Gastroesophageal sphincter (tissue), 4 donors: Measurements from ENCODE around the gene BACH2. TPM values are rescaled to one million over a fixed set of nuclear protein-coding genes. Genes with fewer than 3 reads are reported as not detected.
A peak's percentile ranks its signal among the peaks of the same experiment; 100 is the strongest.

Experiments used
- ATAC-seq: fragments of 150-250 bp; one replicate; pipeline ENCODE4 v1.9.1; 2016; ENCODE audit warnings: mild to moderate bottlenecking, moderate library complexity
- H3K27ac ChIP-seq, 4 donors: fragments of 200-600 bp; sonication (generic) in 3 of 4; 1 replicate in 3 of 4; 2 replicates in 1 of 4; pipeline ENCODE4 v1.5.1; 2016 to 2019
- H3K27me3 ChIP-seq: fragments of 200-600 bp; sonication (generic); one replicate; pipeline ENCODE4 v1.5.1; 2019
- H3K36me3 ChIP-seq, 2 donors: fragments of 200-600 bp; sonication (generic); one replicate each; pipeline ENCODE4 v1.5.1; 2019; ENCODE audit warnings: control low read depth in 1 of 2
- H3K4me1 ChIP-seq, 3 donors: fragments of 200-600 bp; sonication (generic); 1 replicate in 2 of 3; 2 replicates in 1 of 3; pipeline ENCODE4 v1.5.1; 2016 to 2019; ENCODE audit warnings: control low read depth in 2 of 3
- H3K4me3 ChIP-seq, 2 donors: fragments of 200-600 bp; sonication (generic); one replicate each; pipeline ENCODE4 v1.5.1; 2019; ENCODE audit warnings: mild to moderate bottlenecking in 1 of 2, moderate library complexity in 1 of 2
- H3K9me3 ChIP-seq, 3 donors: fragments of 200-600 bp; sonication (generic); one replicate each; pipeline ENCODE4 v1.5.1; 2017 to 2019; ENCODE audit warnings: control low read depth in 2 of 3
- EP300 ChIP-seq: sonication (generic); formaldehyde crosslinking; IDR thresholded peaks from one replicate; pipeline ENCODE4 v1.6.1; 2017; ENCODE audit warnings: antibody characterized with exemption, mild to moderate bottlenecking
- POLR2A ChIP-seq, 2 donors: fragments of 450-650 bp; IDR thresholded peaks; one replicate each; pipeline ENCODE4 v1.6.1; 2017; ENCODE audit warnings: antibody characterized with exemption in 2 of 2, mild to moderate bottlenecking in 2 of 2, moderate library complexity in 1 of 2
- POLR2AphosphoS5 ChIP-seq: sonication (generic); formaldehyde crosslinking; IDR thresholded peaks from one replicate; pipeline ENCODE4 v1.6.1; 2017; ENCODE audit warnings: antibody characterized with exemption
- WGBS, 2 donors: methylation state at CpG; one replicate each; pipeline ENCODE4 v1.1.5; 2018; ENCODE audit warnings: low coverage in 1 of 2; 5-methylcytosine and 5-hydroxymethylcytosine counted together
- total RNA-seq, 4 donors: library from RNA; depleted of rRNA; stranded (reverse); fragments of >200 nt; gene quantifications; one replicate each; pipeline ENCODE4 v1.1.0, GENCODE V29; 2016
- TF ChIP-seq, protein P1 (sequence below), 4 experiments: fragments of 200-600 bp in 2 of 4; fragments of 450-650 bp in 2 of 4; sonication (generic) in 1 of 4; IDR thresholded peaks; one replicate each; pipeline ENCODE4 v1.5.1; 2017 to 2019; ENCODE audit warnings: antibody characterized with exemption in 4 of 4, mild to moderate bottlenecking in 2 of 4, moderate library complexity in 2 of 4

Gene BACH2
- total RNA-seq, 4 donors from 2014 or later = 3.5 to 10.4 (median 3.9) TPM

DNA sequence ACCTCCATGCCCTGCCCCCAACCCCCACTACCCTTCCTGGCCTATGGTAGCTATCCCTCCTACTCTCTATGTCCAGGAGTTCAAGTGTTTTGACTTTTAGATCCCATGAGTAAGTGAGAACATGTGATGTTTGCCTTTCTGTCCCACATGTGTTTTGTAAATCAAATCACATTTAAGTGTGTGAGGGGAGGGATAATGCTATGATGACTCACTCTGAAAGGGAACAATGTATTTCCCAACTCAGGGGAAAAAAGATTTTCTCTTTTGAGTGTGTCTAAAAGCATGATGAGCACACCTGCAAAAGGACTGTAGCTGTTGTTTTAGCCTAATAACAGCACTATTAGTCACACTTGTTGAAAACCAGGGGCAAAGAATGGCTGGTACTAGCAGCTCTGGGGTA, 208.6 kb downstream of the BACH2 start:
- Histone ChIP-seq H3K4me1 (peaks cover 0 to 2% (median 0%) of the 10 kb centered on the region in 3 donors), H3K36me3 (no peaks in the 10 kb centered on the region), H3K4me3 (no peak overlapping the region), H3K27me3 (no peaks in the 10 kb centered on the region), H3K27ac (no peak overlapping the region), H3K9me3 (no peaks in the 10 kb centered on the region)
- TF ChIP-seq POLR2A (IDR thresholded peaks at IDR 0.05) (no peak), POLR2AphosphoS5 (peak; percentile 33), EP300 (no peak)
- TF ChIP-seq, protein P1, sequence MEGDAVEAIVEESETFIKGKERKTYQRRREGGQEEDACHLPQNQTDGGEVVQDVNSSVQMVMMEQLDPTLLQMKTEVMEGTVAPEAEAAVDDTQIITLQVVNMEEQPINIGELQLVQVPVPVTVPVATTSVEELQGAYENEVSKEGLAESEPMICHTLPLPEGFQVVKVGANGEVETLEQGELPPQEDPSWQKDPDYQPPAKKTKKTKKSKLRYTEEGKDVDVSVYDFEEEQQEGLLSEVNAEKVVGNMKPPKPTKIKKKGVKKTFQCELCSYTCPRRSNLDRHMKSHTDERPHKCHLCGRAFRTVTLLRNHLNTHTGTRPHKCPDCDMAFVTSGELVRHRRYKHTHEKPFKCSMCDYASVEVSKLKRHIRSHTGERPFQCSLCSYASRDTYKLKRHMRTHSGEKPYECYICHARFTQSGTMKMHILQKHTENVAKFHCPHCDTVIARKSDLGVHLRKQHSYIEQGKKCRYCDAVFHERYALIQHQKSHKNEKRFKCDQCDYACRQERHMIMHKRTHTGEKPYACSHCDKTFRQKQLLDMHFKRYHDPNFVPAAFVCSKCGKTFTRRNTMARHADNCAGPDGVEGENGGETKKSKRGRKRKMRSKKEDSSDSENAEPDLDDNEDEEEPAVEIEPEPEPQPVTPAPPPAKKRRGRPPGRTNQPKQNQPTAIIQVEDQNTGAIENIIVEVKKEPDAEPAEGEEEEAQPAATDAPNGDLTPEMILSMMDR (IDR thresholded peaks at IDR 0.05) = no peak
- peak; percentile 57 for ATAC-seq

DNA sequence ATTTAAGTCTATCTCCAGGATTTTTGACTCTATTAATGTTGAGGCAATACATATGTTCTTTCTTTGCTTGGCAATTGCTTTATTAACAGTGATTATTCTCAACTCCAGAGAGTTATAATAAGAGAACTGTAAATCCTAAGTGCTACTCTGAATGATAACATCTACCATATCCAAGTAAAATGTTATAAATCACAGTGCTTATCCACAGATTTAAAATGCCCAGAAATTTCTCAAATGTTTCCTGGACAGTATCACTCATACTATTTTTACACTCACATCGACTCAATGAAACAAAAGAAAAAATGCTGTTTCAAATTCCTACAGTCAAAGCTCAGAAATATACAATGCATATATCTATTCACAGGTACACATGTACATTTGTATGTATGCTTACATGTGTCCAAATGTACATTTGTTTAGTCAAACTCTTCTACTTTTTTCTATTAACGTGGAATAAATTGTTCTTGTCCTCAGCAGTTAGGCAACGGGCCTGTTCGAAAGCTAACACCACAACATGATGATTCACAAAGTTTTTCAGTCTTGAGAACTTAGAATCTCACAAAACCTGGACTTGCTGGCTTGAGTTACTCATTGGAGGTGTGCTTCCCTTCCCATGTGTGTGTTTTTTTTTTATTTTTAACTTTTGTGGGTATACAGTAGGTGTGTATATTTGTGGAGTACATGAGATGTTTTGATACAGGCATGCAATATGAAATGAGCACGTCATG, 209.4 kb downstream of the BACH2 start:
- Histone ChIP-seq H3K4me3 (no peak overlapping the region), H3K4me1 (peaks cover 0 to 6% (median 0%) of the 10 kb centered on the region in 3 donors), H3K27ac (no peak overlapping the region), H3K9me3 (no peaks in the 10 kb centered on the region), H3K27me3 (no peaks in the 10 kb centered on the region), H3K36me3 (no peaks in the 10 kb centered on the region)
- 70 to 81% methylated on average over 5 of the region's 5 CpGs for WGBS, 2 donors
- TF ChIP-seq POLR2AphosphoS5 (no peak), POLR2A (IDR thresholded peaks at IDR 0.05) (no peak), EP300 (no peak)
- TF ChIP-seq, protein P1 (IDR thresholded peaks at IDR 0.05) = no peak
- ATAC-seq = no peak

DNA sequence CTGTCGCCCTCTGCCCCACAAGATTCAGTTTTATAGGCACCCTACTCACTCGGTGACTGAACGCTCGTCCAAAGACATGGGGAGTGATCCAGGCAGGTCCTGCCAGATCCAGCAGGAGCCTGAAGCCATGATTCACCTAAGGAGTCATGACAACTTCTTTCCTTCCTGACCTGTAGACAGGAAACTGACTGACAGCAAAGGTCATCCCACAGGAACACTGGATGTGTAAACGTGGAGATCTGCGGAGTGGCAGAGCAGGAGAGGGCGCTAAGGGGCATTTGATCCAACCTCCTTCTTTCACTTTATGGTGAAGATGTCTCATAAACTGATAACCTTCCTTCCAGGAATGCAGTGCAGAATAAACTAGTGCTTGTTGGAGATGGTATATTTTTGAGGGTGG, 210.1 kb downstream of the BACH2 start:
- Histone ChIP-seq H3K4me1 (peaks cover 0 to 6% (median 0%) of the 10 kb centered on the region in 3 donors), H3K27ac (no peak overlapping the region), H3K36me3 (no peaks in the 10 kb centered on the region), H3K9me3 (no peaks in the 10 kb centered on the region), H3K27me3 (no peaks in the 10 kb centered on the region), H3K4me3 (no peak overlapping the region)
- TF ChIP-seq EP300 (no peak), POLR2AphosphoS5 (no peak), POLR2A (IDR thresholded peaks at IDR 0.05) (no peak)
- TF ChIP-seq, protein P1 (IDR thresholded peaks at IDR 0.05) = no peak
- ATAC-seq = no peak
- 79% methylated on average over 3 to 5 of the region's 7 CpGs for WGBS, 2 donors

DNA sequence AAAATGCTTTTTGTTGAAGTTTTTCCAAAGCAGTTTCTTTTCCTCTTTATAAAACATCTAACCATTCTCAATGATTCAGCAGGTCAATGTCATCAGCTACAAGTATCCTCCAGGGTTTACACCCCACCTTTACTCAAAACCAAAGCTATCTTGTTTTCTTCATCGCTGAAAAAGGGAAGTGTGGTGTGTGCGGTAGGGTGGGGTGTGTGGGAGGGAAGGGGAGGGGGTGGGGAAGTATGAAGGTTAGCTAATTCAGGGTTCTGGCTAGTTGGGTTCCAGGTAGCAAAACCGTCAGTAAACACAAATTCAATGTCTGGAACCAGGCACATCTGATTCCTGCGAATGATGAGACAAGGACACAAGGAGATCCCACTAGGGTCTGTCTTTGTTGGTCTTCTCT, 212.8 kb downstream of the BACH2 start:
- Histone ChIP-seq H3K27me3 (no peaks in the 10 kb centered on the region), H3K9me3 (no peaks in the 10 kb centered on the region), H3K36me3 (no peaks in the 10 kb centered on the region), H3K27ac (no peak overlapping the region), H3K4me3 (no peak overlapping the region), H3K4me1 (peaks cover 0 to 6% (median 0%) of the 10 kb centered on the region in 3 donors)
- 98 to 100% methylated on average over 3 to 4 of the region's 4 CpGs for WGBS, 2 donors
- no peak for ATAC-seq
- no peak for TF ChIP-seq EP300

DNA sequence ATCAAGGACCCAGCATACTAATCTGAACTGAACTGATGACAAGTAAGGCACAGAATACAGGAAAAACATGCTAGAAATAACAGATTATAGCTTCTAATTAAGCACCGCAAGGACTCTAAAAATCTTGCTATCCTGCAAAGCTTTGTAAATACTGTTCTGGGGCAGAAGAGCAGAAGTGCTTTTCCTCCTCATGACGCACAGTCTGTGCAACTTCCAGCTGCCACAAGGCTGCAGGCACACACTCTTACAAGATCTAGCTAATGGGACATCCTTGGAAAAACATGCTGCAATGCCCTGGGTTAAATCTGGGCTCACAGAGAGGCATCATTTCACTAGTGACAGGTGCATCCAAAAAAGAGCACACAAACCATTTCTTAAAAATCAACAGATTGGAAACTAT, 213.8 kb downstream of the BACH2 start:
- Histone ChIP-seq H3K36me3 (no peaks in the 10 kb centered on the region), H3K9me3 (no peaks in the 10 kb centered on the region), H3K27me3 (no peaks in the 10 kb centered on the region), H3K4me3 (no peak overlapping the region), H3K4me1 (peaks cover 0 to 6% (median 0%) of the 10 kb centered on the region in 3 donors), H3K27ac (no peak overlapping the region)
- 63 to 100% methylated on average over 1 to 2 of the region's 2 CpGs for WGBS, 2 donors
- TF ChIP-seq POLR2A (IDR thresholded peaks at IDR 0.05) = no peak
- no peak for TF ChIP-seq POLR2AphosphoS5
- TF ChIP-seq, protein P1 (IDR thresholded peaks at IDR 0.05) = no peak
- no peak for TF ChIP-seq EP300
- no peak for ATAC-seq
